Activated CD8-positive, alpha-beta T cell treated with anti-CD3 and anti-CD28 coated beads for 36 hours (primary cell): ENCODE data around the gene CYP2W1. TPM values are rescaled to one million over a fixed set of nuclear protein-coding genes. Genes with fewer than 3 reads are reported as not detected.

ENCODE experiments used
- ATAC-seq: fragments of 200-7000 bp; cut with Tn5 transposase; one replicate; pipeline ENCODE4 v1.10.0; 2021; ENCODE audit warnings: mild to moderate bottlenecking, moderate library complexity
- CTCF ChIA-PET: fragments of 350-600 bp; sonication (Branson Sonifier 250); formaldehyde crosslinking; loops from one replicate; lab custom pipeline; 2021; ENCODE audit warnings: antibody characterized with exemption; lab: Charles Lee
- POLR2A ChIA-PET: fragments of 350-600 bp; sonication (Branson Sonifier 250); formaldehyde crosslinking; loops from one replicate; lab custom pipeline; 2021; ENCODE audit warnings: antibody characterized with exemption; lab: Charles Lee
- DNase-seq: peaks from one replicate; pipeline ENCODE4 v3.0.0-alpha.2; 2020
- H3K27ac Mint-ChIP-seq: one replicate; pipeline ENCODE4 v1.8.0; 2021; ENCODE audit warnings: mild to moderate bottlenecking, mixed read lengths
- H3K27me3 Mint-ChIP-seq: one replicate; pipeline ENCODE4 v1.8.0; 2021; ENCODE audit warnings: mixed read lengths
- H3K36me3 Mint-ChIP-seq: one replicate; pipeline ENCODE4 v1.8.0; 2021; ENCODE audit warnings: low read depth, mixed read lengths
- H3K4me1 Mint-ChIP-seq: one replicate; pipeline ENCODE4 v1.8.0; 2021; ENCODE audit warnings: low read depth, mixed read lengths
- H3K4me3 Mint-ChIP-seq: one replicate; pipeline ENCODE4 v1.8.0; 2021; ENCODE audit warnings: mild to moderate bottlenecking, moderate library complexity, mixed read lengths
- H3K9me3 Mint-ChIP-seq: one replicate; pipeline ENCODE4 v1.8.0; 2021; ENCODE audit warnings: mixed read lengths
- intact Hi-C: fragments of 100-400 bp; cut with micrococcal nuclease; formaldehyde crosslinking; loops from one replicate; pipeline ENCODE4 v1.10.0; 2022
- total RNA-seq, 2 experiments: library from RNA; stranded (reverse); gene quantifications; one replicate each; pipeline ENCODE4 v1.2.3, GENCODE V29; 2021
- TF ChIP-seq, protein P1 (sequence below): fragments of 200-600 bp; IDR thresholded peaks from one replicate; pipeline ENCODE4 v1.8.0; 2022; ENCODE audit warnings: antibody characterized with exemption, mild to moderate bottlenecking

CYP2W1 gene
- total RNA-seq, 2 experiments from 2014 or later: not detected

- H3K4me3 Mint-ChIP-seq: peak overlapping the region; percentile 96
- ATAC-seq: no peak
- POLR2A ChIA-PET: interaction anchor here (0.7 to 2.4 kb wide), 15 partner anchors 8 to 202 kb away, joined by 3 to 19 read pairs (median 5); partner anchors contain the start of gene GPR146
- peaks cover 26% of the 10 kb centered on the region for H3K4me1 Mint-ChIP-seq
- no peaks in the 10 kb centered on the region for H3K27me3 Mint-ChIP-seq
- TF ChIP-seq, protein P1, sequence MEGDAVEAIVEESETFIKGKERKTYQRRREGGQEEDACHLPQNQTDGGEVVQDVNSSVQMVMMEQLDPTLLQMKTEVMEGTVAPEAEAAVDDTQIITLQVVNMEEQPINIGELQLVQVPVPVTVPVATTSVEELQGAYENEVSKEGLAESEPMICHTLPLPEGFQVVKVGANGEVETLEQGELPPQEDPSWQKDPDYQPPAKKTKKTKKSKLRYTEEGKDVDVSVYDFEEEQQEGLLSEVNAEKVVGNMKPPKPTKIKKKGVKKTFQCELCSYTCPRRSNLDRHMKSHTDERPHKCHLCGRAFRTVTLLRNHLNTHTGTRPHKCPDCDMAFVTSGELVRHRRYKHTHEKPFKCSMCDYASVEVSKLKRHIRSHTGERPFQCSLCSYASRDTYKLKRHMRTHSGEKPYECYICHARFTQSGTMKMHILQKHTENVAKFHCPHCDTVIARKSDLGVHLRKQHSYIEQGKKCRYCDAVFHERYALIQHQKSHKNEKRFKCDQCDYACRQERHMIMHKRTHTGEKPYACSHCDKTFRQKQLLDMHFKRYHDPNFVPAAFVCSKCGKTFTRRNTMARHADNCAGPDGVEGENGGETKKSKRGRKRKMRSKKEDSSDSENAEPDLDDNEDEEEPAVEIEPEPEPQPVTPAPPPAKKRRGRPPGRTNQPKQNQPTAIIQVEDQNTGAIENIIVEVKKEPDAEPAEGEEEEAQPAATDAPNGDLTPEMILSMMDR: no peak
- DNase-seq: no peak
- CTCF ChIA-PET: interaction anchor here (1.0 to 7.5 kb wide), 6 partner anchors 10 to 203 kb away, joined by 3 to 67 read pairs (median 6); no protein-coding TSS in a partner anchor
- peak overlapping the region; percentile 93 for H3K27ac Mint-ChIP-seq
- no peaks in the 10 kb centered on the region for H3K9me3 Mint-ChIP-seq
- intact Hi-C loops: loop anchor here (5.0 kb wide), 1 partner anchor 67 kb away; no protein-coding TSS in a partner anchor
- peaks cover 29% of the 10 kb centered on the region for H3K36me3 Mint-ChIP-seq
These were observed 8.8 kb upstream of the CYP2W1 start for GRCh38 chr7:974172-974571.

GRCh38 chr7:974820-975681 is 7.9 kb upstream of the CYP2W1 start, which contains the start of gene COX19:
Gene COX19 (minus strand): TSS chr7:975549. CDS start chr7:975509, 40 bp downstream.
- ATAC-seq: peak; percentile 92
- peak within 1 kb of the TSS; percentile 96 for H3K4me3 Mint-ChIP-seq
- peaks cover 27% of the 10 kb centered on the region for H3K36me3 Mint-ChIP-seq
- CTCF ChIA-PET: interaction anchor here (1.2 to 7.5 kb wide), 5 partner anchors 10 to 202 kb away, joined by 3 to 67 read pairs (median 6); no protein-coding TSS in a partner anchor
- peaks cover 26% of the 10 kb centered on the region for H3K4me1 Mint-ChIP-seq
- TF ChIP-seq, protein P1: no peak
- no peaks in the 10 kb centered on the region for H3K9me3 Mint-ChIP-seq
- no peaks in the 10 kb centered on the region for H3K27me3 Mint-ChIP-seq
- POLR2A ChIA-PET: interaction anchor here (0.6 to 2.4 kb wide), 21 partner anchors 7 to 201 kb away, joined by 3 to 19 read pairs (median 4); partner anchors contain the start of gene GPR146
- intact Hi-C loops: loop anchor here (5.0 kb wide), 1 partner anchor 68 kb away; no protein-coding TSS in a partner anchor
- peak within 1 kb of the TSS; percentile 93 for H3K27ac Mint-ChIP-seq
- DNase-seq: peak; percentile 91

- DNase-seq: no peak
- ATAC-seq: no peak
- H3K9me3 Mint-ChIP-seq: no peaks in the 10 kb centered on the region
- POLR2A ChIA-PET: interaction anchor here (0.8 to 2.4 kb wide), 14 partner anchors 8 to 200 kb away, joined by 3 to 19 read pairs (median 5); a partner anchor contains a TSS
- H3K4me3 Mint-ChIP-seq: peak overlapping the region; percentile 96
- CTCF ChIA-PET: interaction anchor here (1.2 to 7.5 kb wide), 5 partner anchors 9 to 201 kb away, joined by 3 to 67 read pairs (median 6); no protein-coding TSS in a partner anchor
- TF ChIP-seq, protein P1: no peak
- H3K27me3 Mint-ChIP-seq: no peaks in the 10 kb centered on the region
- H3K27ac Mint-ChIP-seq: no peak overlapping the region
- intact Hi-C loops: no loop called here
- H3K36me3 Mint-ChIP-seq: peaks cover 24% of the 10 kb centered on the region
- peaks cover 24% of the 10 kb centered on the region for H3K4me1 Mint-ChIP-seq
These were observed 7.1 kb upstream of the CYP2W1 start for GRCh38 chr7:975702-976473.

DNA sequence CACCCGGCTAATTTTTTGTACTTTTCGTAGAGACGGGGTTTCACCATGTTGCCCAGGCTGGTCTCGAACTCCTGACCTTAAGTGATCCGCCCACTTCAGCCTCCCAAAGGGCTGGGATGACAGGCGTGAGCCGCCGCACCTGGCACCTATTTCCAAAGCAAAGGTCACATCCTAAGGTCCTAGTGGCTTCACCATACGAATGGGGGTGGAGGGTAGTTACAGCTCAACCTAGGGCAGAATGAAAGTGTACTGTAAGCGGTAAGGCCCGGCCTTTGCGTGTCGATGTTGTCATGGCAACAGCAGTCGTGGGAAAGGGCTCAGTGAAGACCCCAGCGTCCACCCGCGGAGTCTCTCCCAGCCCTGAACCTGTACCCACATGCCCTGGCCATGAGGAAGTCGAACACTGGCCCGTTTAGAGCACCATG is 6.1 kb upstream of the CYP2W1 start:
- no peaks in the 10 kb centered on the region for H3K27me3 Mint-ChIP-seq
- no peak overlapping the region for H3K4me3 Mint-ChIP-seq
- intact Hi-C loops: no loop called here
- POLR2A ChIA-PET: interaction anchor here (2.4 kb wide), 1 partner anchor 16 kb away, joined by 19 read pairs; no protein-coding TSS in a partner anchor
- CTCF ChIA-PET: interaction anchor here (7.5 kb wide), 1 partner anchor 17 kb away, joined by 67 read pairs; no protein-coding TSS in a partner anchor
- H3K9me3 Mint-ChIP-seq: no peaks in the 10 kb centered on the region
- H3K27ac Mint-ChIP-seq: no peak overlapping the region
- H3K36me3 Mint-ChIP-seq: peaks cover 18% of the 10 kb centered on the region
- TF ChIP-seq, protein P1: no peak
- no peak for DNase-seq
- peaks cover 18% of the 10 kb centered on the region for H3K4me1 Mint-ChIP-seq
- ATAC-seq: no peak
